ENCODE results near the gene SLC1A2. TPM values are rescaled to one million over a fixed set of nuclear protein-coding genes. Genes with fewer than 3 reads are reported as not detected.

Gene SLC1A2
- total RNA-seq, 2 donors from 2014 or later = 0.10 to 0.13 TPM

GRCh38 chr11:35242412-35243242 is 176.7 kb downstream of the SLC1A2 start:
- TF ChIP-seq CTCF (IDR thresholded peaks at IDR 0.05) = no peak
- Histone ChIP-seq H3K27me3 (no peaks in the 10 kb centered on the region), H3K9me3 (no peaks in the 10 kb centered on the region), H3K4me1 (no peaks in the 10 kb centered on the region), H3K27ac (no peak overlapping the region), H3K36me3 (no peaks in the 10 kb centered on the region), H3K9ac (ENCODE audit: low read depth in 2 of 2, low read length in 2 of 2) (no peak overlapping the region), H3K4me3 (no peak overlapping the region)
- DNase-seq = no peak
- intact Hi-C loops (cut with DNase I) = no loop called here

- Histone ChIP-seq H3K4me3 (no peak overlapping the region), H3K4me1 (no peaks in the 10 kb centered on the region), H3K9me3 (no peaks in the 10 kb centered on the region), H3K27ac (no peak overlapping the region), H3K36me3 (no peaks in the 10 kb centered on the region), H3K9ac (ENCODE audit: low read depth in 2 of 2, low read length in 2 of 2) (no peak overlapping the region), H3K27me3 (no peaks in the 10 kb centered on the region)
- TF ChIP-seq CTCF (IDR thresholded peaks at IDR 0.05) = no peak
- no peak for DNase-seq
- intact Hi-C loops (cut with DNase I) = no loop called here
Measured at GRCh38 chr11:35241531-35241930, 177.8 kb downstream of the SLC1A2 start.

- TF ChIP-seq CTCF (IDR thresholded peaks at IDR 0.05) = no peak
- no peaks in the 10 kb centered on the region for H3K36me3 ChIP-seq
- no peak overlapping the region for H3K9ac ChIP-seq (ENCODE audit: low read depth in 2 of 2, low read length in 2 of 2)
- no peak for DNase-seq
- H3K27ac ChIP-seq = no peak overlapping the region
- intact Hi-C loops (cut with DNase I) = no loop called here
- no peaks in the 10 kb centered on the region for H3K4me1 ChIP-seq
- H3K27me3 ChIP-seq = no peaks in the 10 kb centered on the region
- no peak overlapping the region for H3K4me3 ChIP-seq
- no peaks in the 10 kb centered on the region for H3K9me3 ChIP-seq
Measured at GRCh38 chr11:35241083-35241482, 178.3 kb downstream of the SLC1A2 start.

GRCh38 chr11:35239471-35240075 is 179.8 kb downstream of the SLC1A2 start:
- no peaks in the 10 kb centered on the region for H3K36me3 ChIP-seq
- DNase-seq = no peak
- H3K4me3 ChIP-seq = no peak overlapping the region
- no peak for TF ChIP-seq CTCF (IDR thresholded peaks at IDR 0.05)
- H3K27me3 ChIP-seq = no peaks in the 10 kb centered on the region
- no peaks in the 10 kb centered on the region for H3K9me3 ChIP-seq
- intact Hi-C loops (cut with DNase I) = loop anchor here (5.0 to 10.0 kb wide), 2 partner anchors 245 to 312 kb away; no protein-coding TSS in a partner anchor
- H3K9ac ChIP-seq (ENCODE audit: low read depth in 2 of 2, low read length in 2 of 2) = no peak overlapping the region
- no peaks in the 10 kb centered on the region for H3K4me1 ChIP-seq
- H3K27ac ChIP-seq = no peak overlapping the region

GRCh38 chr11:35238882-35239281 is 180.5 kb downstream of the SLC1A2 start:
- no peaks in the 10 kb centered on the region for H3K36me3 ChIP-seq
- H3K4me1 ChIP-seq = no peaks in the 10 kb centered on the region
- no peak for DNase-seq
- H3K4me3 ChIP-seq = no peak overlapping the region
- H3K9me3 ChIP-seq = no peaks in the 10 kb centered on the region
- H3K27ac ChIP-seq = no peak overlapping the region
- TF ChIP-seq CTCF (IDR thresholded peaks at IDR 0.05) = no peak
- H3K9ac ChIP-seq (ENCODE audit: low read depth in 2 of 2, low read length in 2 of 2) = no peak overlapping the region
- H3K27me3 ChIP-seq = no peaks in the 10 kb centered on the region
- intact Hi-C loops (cut with DNase I) = loop anchor here (5.0 to 10.0 kb wide), 2 partner anchors 244 to 312 kb away; no protein-coding TSS in a partner anchor
